ENCODE measurements around the gene NLRC3.

GRCh38 chr16:3591991-3592390, 14.8 kb upstream of the NLRC3 start:
- TF ChIP-seq CTCF (IDR thresholded peaks at IDR 0.05) (no peak), POLR2A (IDR thresholded peaks at IDR 0.05) (no peak)
